ENCODE data around the gene ZRANB1. TPM values are rescaled to one million over a fixed set of nuclear protein-coding genes. Genes with fewer than 3 reads are reported as not detected.

The ZRANB1 gene
- total RNA-seq, 4 donors from 2014 or later, result 51.2 to 91.1 (median 74.6) TPM

DNA sequence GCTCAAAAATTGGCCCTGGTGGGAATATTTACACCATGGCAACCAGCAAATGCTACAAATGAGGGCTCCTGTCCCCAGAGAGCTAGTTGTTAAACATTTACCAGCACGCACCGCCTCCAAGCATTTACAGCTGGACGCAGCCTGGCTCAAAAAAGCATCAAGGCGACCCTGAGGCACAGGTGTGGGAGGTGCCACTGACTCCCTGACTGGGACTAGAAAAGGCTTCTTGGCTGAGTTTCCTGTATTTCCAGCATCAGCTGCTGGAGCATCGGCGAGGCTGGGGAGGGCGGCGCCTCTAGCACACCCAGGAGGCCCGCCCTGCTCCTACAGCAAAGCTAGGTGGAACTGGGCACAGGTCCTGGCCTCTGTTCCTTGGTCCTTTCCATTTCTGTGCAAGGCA is 43.5 kb upstream of the ZRANB1 start:
- Histone ChIP-seq H3K9me3 (no peaks in the 10 kb centered on the region), H3K4me3 (no peak overlapping the region), H3K27ac (no peak overlapping the region), H3K36me3 (no peaks in the 10 kb centered on the region), H3K4me1 (no peaks in the 10 kb centered on the region), H3K27me3 (no peaks in the 10 kb centered on the region)
- no peak for ATAC-seq
- in situ Hi-C loops (cut with MboI; ENCODE audit: low sequenced_read_pairs in 4 of 4) (no loop called here), intact Hi-C loops (cut with DNase I; ENCODE audit: low total_unique reads) (no loop called here)
- no peak for DNase-seq
- TF ChIP-seq POLR2A (IDR thresholded peaks at IDR 0.05), result no peak
- TF ChIP-seq, protein P1, sequence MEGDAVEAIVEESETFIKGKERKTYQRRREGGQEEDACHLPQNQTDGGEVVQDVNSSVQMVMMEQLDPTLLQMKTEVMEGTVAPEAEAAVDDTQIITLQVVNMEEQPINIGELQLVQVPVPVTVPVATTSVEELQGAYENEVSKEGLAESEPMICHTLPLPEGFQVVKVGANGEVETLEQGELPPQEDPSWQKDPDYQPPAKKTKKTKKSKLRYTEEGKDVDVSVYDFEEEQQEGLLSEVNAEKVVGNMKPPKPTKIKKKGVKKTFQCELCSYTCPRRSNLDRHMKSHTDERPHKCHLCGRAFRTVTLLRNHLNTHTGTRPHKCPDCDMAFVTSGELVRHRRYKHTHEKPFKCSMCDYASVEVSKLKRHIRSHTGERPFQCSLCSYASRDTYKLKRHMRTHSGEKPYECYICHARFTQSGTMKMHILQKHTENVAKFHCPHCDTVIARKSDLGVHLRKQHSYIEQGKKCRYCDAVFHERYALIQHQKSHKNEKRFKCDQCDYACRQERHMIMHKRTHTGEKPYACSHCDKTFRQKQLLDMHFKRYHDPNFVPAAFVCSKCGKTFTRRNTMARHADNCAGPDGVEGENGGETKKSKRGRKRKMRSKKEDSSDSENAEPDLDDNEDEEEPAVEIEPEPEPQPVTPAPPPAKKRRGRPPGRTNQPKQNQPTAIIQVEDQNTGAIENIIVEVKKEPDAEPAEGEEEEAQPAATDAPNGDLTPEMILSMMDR (IDR thresholded peaks at IDR 0.05 in 4 of 5, conservative IDR thresholded peaks at IDR 0.05 in 1 of 5), result no peak

DNA sequence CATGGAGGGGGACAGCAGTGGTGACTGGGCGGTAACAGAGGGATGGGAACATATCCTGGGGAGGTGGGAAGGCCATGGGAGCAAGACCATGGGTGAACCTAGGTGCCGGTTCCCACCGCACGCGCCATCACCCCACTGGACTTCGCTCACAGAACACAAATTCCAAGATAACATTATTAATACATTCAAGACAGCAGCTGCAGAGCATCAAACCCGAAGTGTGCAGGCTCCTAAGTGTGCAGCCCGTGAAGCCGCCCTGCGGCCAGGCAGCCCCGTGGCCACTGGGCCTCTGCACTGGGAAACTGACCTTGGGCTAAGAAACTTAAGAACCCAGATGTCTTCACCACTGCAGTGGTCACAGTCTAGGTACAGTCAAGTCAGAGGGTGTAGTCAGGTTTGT is 42.8 kb upstream of the ZRANB1 start:
- ATAC-seq (no peak), DNase-seq (no peak)
- H3K27me3 ChIP-seq, result no peaks in the 10 kb centered on the region
- H3K27ac ChIP-seq, result no peak overlapping the region
- in situ Hi-C loops (cut with MboI; ENCODE audit: low sequenced_read_pairs in 4 of 4) (no loop called here), intact Hi-C loops (cut with DNase I; ENCODE audit: low total_unique reads) (no loop called here)
- no peak overlapping the region for H3K4me3 ChIP-seq
- H3K36me3 ChIP-seq, result no peaks in the 10 kb centered on the region
- TF ChIP-seq, protein P1 (IDR thresholded peaks at IDR 0.05 in 4 of 5, conservative IDR thresholded peaks at IDR 0.05 in 1 of 5), result no peak
- no peak for TF ChIP-seq POLR2A (IDR thresholded peaks at IDR 0.05)
- no peaks in the 10 kb centered on the region for H3K9me3 ChIP-seq
- no peaks in the 10 kb centered on the region for H3K4me1 ChIP-seq

DNA sequence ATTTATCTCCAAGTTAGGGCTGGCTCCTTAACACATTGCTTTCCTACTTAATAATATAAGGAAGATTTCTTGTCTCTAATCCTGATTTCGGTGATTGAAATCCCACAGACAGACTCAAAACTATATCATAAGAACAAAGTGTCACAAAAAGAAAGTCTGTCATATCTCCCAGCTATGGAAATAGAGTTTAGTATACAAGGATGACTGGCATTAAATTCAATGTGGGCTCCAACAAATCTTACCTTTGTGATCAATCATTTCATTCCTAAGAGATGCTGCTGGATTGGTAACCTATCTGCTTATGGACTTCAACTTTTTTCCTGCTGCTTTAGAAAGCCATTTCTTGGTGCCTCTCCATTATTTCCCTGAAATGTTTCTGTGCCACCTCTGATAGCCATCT is 39.5 kb upstream of the ZRANB1 start:
- Histone ChIP-seq H3K36me3 (no peaks in the 10 kb centered on the region), H3K4me3 (no peak overlapping the region), H3K9me3 (no peaks in the 10 kb centered on the region), H3K27ac (no peak overlapping the region), H3K27me3 (no peaks in the 10 kb centered on the region), H3K4me1 (no peaks in the 10 kb centered on the region)
- no peak for TF ChIP-seq POLR2A (IDR thresholded peaks at IDR 0.05)
- TF ChIP-seq, protein P1 (IDR thresholded peaks at IDR 0.05 in 4 of 5, conservative IDR thresholded peaks at IDR 0.05 in 1 of 5), result no peak
- in situ Hi-C loops (cut with MboI; ENCODE audit: low sequenced_read_pairs in 4 of 4) (loop anchor here in 1 of 4 donors (25.0 kb wide), 1 partner anchor 260 kb away; the partner anchor contains the start of gene CTBP2), intact Hi-C loops (cut with DNase I; ENCODE audit: low total_unique reads) (no loop called here)
- no peak for DNase-seq
- no peak for ATAC-seq

DNA sequence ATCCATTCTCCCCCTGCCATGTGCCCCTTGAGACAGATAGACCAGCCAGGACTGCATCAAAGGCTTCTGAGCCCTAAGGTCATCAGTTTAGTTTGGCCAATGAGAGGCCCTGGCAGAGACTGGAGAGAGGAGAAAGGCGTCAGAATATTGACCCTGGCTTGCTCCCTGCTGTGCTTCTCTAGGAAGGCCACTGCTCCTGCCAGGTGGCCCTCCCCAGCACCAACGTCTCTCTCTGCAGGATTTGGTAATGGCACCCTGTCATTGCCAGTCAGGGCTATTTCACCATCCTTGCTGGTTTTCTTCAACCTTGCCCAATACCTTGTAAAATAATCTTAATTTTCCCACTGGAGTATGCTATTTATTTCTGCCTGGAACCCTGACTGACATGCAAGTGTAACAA is 38.8 kb upstream of the ZRANB1 start:
- TF ChIP-seq, protein P1 (IDR thresholded peaks at IDR 0.05 in 4 of 5, conservative IDR thresholded peaks at IDR 0.05 in 1 of 5), result no peak
- TF ChIP-seq POLR2A (IDR thresholded peaks at IDR 0.05), result no peak
- in situ Hi-C loops (cut with MboI; ENCODE audit: low sequenced_read_pairs in 4 of 4), result loop anchor here in 1 of 4 donors (25.0 kb wide), 1 partner anchor 259 kb away; the partner anchor contains the start of gene CTBP2
- intact Hi-C loops (cut with DNase I; ENCODE audit: low total_unique reads), result no loop called here
- H3K27ac ChIP-seq, result no peak overlapping the region
- no peaks in the 10 kb centered on the region for H3K9me3 ChIP-seq
- no peak for DNase-seq
- no peak for ATAC-seq
- H3K4me3 ChIP-seq, result no peak overlapping the region
- no peaks in the 10 kb centered on the region for H3K27me3 ChIP-seq
- no peaks in the 10 kb centered on the region for H3K36me3 ChIP-seq
- no peaks in the 10 kb centered on the region for H3K4me1 ChIP-seq

DNA sequence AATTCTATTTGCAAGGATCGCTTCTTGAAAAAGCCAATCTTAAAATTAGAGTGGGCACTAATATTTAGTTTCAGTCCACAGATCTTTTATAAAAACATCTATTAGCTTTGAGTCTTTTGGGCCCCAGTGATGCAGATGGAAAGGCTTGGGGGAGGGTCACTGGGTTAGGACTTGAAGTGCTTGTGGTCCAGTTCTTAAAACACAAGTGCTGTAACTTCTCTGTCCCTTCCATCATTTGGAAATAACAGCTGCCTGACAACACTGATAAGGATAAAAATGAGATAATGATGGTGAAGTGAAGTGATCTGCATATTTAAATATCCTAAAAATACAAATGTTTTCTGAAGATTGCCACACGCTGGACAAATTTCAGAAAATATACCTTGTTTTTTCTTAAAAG is 37.1 kb upstream of the ZRANB1 start:
- intact Hi-C loops (cut with DNase I; ENCODE audit: low total_unique reads), result no loop called here

More for the DNA sequence above, 37.1 kb upstream of the ZRANB1 start:
- DNase-seq (no peak), ATAC-seq (no peak)
- H3K4me1 ChIP-seq, result no peaks in the 10 kb centered on the region
- in situ Hi-C loops (cut with MboI; ENCODE audit: low sequenced_read_pairs in 4 of 4), result loop anchor here in 1 of 4 donors (25.0 kb wide), 1 partner anchor 258 kb away; the partner anchor contains the start of gene CTBP2
- no peak overlapping the region for H3K27ac ChIP-seq
- H3K27me3 ChIP-seq, result no peaks in the 10 kb centered on the region
- no peaks in the 10 kb centered on the region for H3K9me3 ChIP-seq
- no peaks in the 10 kb centered on the region for H3K36me3 ChIP-seq
- no peak overlapping the region for H3K4me3 ChIP-seq
- TF ChIP-seq, protein P1 (IDR thresholded peaks at IDR 0.05 in 4 of 5, conservative IDR thresholded peaks at IDR 0.05 in 1 of 5), result no peak
- no peak for TF ChIP-seq POLR2A (IDR thresholded peaks at IDR 0.05)
